BE2C (cell line): Measurements from ENCODE around the gene IL17C.

ENCODE experiments used
- DNase-seq: peaks from one replicate; pipeline ENCODE4 v3.0.0-alpha.2; 2020
- H3K27me3 ChIP-seq: fragments of 250-450 bp; sonication (Bioruptor Pico); 2 replicates; pipeline ENCODE4 v1.5.1; 2020; ENCODE audit warnings: mild to moderate bottlenecking
- H3K36me3 ChIP-seq: fragments of 250-450 bp; sonication (Bioruptor Pico); 2 replicates; pipeline ENCODE4 v1.5.1; 2020; ENCODE audit warnings: mild to moderate bottlenecking
- H3K4me1 ChIP-seq: fragments of 250-450 bp; sonication (Bioruptor Pico); 2 replicates; pipeline ENCODE4 v1.5.1; 2020
- H3K4me3 ChIP-seq: 2 replicates; pipeline ENCODE4 v1.5.1; 2011; ENCODE audit warnings: low read depth, low read length
- H3K9me3 ChIP-seq: fragments of 250-450 bp; sonication (Bioruptor Pico); 2 replicates; pipeline ENCODE4 v1.5.1; 2020
- CTCF ChIP-seq: IDR thresholded peaks from 2 replicates; pipeline ENCODE4 v1.5.1; 2012; ENCODE audit warnings: mild to moderate bottlenecking, low read depth, low read length

Gene IL17C

GRCh38 chr16:88618182-88618955 is 20.0 kb upstream of the IL17C start:
- peaks cover 66% of the 10 kb centered on the region for H3K36me3 ChIP-seq
- no peak for DNase-seq
- no peaks in the 10 kb centered on the region for H3K9me3 ChIP-seq
- H3K27me3 ChIP-seq, result no peaks in the 10 kb centered on the region
- no peak for TF ChIP-seq CTCF
- H3K4me1 ChIP-seq, result peaks cover under 1% of the 10 kb centered on the region; the same call in 1 of the 2 replicates
- no peak overlapping the region for H3K4me3 ChIP-seq

- Histone ChIP-seq H3K36me3 (peaks cover 66% of the 10 kb centered on the region), H3K4me1 (no peaks in the 10 kb centered on the region), H3K27me3 (no peaks in the 10 kb centered on the region), H3K9me3 (no peaks in the 10 kb centered on the region), H3K4me3 (no peak overlapping the region)
- DNase-seq, result no peak
- TF ChIP-seq CTCF, result no peak
Measured at GRCh38 chr16:88618956-88619667, 19.3 kb upstream of the IL17C start.

- H3K9me3 ChIP-seq, result no peaks in the 10 kb centered on the region
- DNase-seq, result no peak
- H3K4me3 ChIP-seq, result no peak overlapping the region
- no peaks in the 10 kb centered on the region for H3K4me1 ChIP-seq
- TF ChIP-seq CTCF, result no peak
- H3K36me3 ChIP-seq, result peaks cover 71% of the 10 kb centered on the region
- H3K27me3 ChIP-seq, result no peaks in the 10 kb centered on the region
Measured at GRCh38 chr16:88619859-88620815, 18.2 kb upstream of the IL17C start.

GRCh38 chr16:88622125-88622524 is 16.2 kb upstream of the IL17C start:
- H3K27me3 ChIP-seq, result no peaks in the 10 kb centered on the region
- no peak for TF ChIP-seq CTCF
- H3K4me3 ChIP-seq, result no peak overlapping the region
- no peak for DNase-seq
- peaks cover 68% of the 10 kb centered on the region for H3K36me3 ChIP-seq
- H3K9me3 ChIP-seq, result no peaks in the 10 kb centered on the region
- no peaks in the 10 kb centered on the region for H3K4me1 ChIP-seq

GRCh38 chr16:88622866-88623265 is 15.5 kb upstream of the IL17C start:
- H3K9me3 ChIP-seq, result no peaks in the 10 kb centered on the region
- no peak for DNase-seq
- TF ChIP-seq CTCF, result no peak
- no peaks in the 10 kb centered on the region for H3K27me3 ChIP-seq
- no peaks in the 10 kb centered on the region for H3K4me1 ChIP-seq
- peaks cover 70% of the 10 kb centered on the region for H3K36me3 ChIP-seq
- H3K4me3 ChIP-seq, result no peak overlapping the region
